Measurements from ENCODE around the gene ZSCAN26.
"Not testable (repeated sequence)": the region's sequence is repeated elsewhere in the genome, so short reads cannot be mapped to it uniquely, and the experiment has no call there.

Gene ZSCAN26

DNA sequence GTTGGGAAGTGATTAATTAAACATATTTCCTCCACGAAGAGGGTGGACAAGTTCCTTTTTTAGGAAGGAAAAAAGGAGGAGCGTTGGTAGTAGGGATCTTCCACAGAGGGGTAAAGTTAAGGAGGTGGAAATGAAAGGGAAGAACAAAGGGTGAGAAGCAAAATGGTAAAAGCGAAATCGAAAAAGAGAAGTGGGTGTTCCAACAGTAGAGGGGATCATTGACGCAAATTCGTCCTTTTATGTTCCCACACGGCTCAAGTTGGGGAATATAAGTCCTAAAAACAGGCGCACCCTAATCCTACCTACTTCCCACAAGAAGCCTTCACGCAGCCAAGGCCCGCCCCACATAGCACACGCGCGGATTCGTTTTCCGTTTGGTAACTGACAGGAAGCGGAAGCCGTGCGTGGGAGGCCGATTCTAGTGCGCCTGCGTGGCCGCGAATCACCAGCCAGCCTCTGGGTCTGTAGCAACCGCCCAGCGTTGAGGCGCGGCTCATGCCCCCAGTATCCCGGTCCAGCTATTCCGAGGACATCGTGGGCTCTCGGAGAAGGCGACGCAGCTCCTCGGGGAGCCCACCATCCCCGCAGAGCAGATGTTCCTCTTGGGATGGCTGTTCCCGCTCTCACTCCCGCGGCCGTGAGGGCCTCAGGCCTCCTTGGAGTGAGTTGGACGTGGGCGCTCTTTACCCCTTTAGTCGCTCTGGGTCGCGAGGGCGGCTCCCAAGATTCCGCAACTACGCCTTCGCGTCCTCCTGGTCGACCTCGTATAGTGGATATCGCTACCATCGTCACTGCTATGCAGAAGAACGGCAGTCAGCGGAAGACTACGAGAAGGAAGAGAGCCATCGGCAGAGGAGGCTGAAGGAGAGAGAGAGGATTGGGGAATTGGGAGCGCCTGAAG, 7.8 kb upstream of the ZSCAN26 start, which contains the start of gene NKAPL:
TSS of gene NKAPL (plus strand) at position 421 of the 901 bp plus-strand sequence. CDS start at position 496, 75 bp downstream.
- DNase-seq: peak; percentile 74

DNA sequence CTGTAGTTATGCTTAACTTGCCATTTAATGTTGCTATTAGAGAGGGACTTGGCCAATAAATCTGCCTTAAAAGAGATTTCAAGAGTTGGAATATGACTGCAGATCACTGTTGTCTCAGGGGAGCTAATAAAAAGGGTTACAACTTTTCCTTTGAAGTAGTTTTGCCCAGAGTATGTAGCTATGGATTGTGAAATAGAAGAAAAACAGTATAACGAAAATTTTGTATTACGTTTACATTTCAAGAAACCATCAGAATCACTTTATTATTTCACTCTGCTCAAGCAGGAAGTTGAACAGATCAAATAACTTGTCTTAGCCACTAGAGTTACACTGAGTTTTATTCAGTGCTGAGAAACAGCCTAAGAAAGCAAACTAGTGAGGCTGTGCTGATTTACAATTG, 3.0 kb upstream of the ZSCAN26 start:
- no peak for DNase-seq

DNA sequence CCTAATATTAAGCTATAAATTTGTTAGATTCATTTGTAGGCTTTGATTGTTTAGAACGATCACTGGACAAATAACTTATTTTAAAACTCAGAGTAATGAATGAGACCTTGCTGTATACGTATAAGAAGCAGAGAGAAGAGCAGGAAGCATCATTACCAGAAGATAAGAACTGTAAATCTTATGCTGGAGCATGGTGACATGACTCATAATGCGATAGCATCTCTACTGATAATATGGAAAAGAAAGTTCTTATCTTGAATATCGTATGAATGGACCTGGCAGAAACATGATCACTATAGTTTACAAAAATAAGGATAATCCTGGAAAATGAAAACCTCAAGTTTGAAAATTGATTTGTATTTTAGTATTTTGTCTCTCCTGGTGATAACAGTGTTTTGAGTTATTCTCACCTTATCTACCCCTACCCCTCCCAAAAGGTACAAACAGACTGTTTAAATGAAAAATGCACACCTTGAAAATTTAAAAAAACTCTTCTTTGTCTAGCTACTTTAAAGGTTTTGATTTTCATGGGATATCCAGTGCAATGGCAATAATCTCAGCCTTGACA, 2.0 kb upstream of the ZSCAN26 start:
- no peak for DNase-seq

DNA sequence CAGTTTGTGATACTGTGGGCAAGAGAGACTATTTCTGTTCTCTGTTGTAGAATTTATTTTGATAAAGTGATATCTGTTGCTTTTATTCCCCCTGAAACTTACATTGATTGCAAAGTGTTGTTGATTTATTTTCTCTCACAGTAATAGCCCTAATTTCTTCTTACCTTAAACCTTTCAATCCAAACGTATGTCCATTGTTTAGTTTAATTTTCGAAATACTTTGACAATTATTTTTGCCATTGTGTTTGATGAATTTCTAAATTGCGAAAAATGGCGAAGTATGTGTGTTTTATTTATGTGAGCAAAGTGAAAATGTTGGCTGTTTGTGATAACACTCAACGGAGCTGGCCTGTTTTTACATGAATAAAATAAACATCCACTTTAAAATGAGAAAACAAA, 381 bp upstream of the ZSCAN26 start:
- DNase-seq: no peak

DNA sequence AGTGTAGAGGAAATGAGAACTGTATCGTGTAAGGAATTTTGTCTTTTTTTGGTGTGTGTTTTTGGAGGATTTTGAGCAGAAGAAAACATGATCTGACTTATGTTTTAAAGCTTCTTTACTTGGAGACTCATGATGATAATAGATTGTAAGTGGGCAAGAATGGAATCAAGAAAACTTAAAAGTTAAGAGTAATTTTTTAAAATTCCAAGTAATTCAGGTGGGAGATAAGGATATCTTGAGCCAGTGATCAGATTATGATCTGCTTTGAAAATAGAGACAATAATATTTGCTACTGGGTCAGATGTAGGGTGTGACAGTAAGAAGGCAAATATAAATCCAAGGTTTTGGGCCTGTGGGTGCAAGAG, 734 bp downstream of the ZSCAN26 start:
- DNase-seq: no peak

DNA sequence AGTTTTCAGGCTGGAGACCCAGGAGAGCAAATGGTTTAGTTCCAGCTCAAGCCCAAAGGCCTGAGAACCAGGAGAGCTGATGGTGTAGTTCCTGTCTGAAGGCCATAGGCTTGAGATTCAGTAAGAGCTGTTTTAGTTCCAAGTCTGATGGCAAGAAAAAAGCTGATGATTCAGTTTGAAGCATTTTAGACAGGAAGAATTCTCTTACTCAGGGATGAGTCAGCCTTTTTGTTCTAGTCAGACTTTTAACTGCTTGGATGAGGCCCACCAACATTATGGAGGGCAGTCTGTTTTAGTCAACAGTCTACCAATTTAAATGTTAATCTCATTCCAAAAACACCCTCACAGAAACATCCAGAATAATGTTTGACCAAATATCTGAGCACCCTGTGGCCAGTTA, 2.5 kb downstream of the ZSCAN26 start:
- no peak for DNase-seq

DNA sequence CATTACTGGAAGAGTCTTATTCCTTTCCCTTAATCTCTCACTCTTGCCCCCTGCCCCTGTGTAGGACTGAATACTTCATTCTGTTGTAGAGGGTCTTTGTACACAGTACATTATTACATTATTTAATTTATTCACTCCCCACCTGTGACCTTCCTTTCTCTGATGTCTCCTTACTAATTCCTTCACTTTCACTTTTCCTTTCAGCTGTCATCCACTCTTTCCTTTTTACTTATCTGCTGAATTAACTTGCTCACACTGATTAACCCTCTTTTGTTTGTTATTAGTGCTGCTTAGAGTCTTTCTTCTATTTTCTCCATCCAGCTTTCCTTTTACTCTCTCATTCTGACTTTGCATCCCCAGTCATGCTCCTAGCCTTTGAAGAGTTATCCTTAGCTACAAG, 7.9 kb downstream of the ZSCAN26 start:
- no peak for DNase-seq

DNA sequence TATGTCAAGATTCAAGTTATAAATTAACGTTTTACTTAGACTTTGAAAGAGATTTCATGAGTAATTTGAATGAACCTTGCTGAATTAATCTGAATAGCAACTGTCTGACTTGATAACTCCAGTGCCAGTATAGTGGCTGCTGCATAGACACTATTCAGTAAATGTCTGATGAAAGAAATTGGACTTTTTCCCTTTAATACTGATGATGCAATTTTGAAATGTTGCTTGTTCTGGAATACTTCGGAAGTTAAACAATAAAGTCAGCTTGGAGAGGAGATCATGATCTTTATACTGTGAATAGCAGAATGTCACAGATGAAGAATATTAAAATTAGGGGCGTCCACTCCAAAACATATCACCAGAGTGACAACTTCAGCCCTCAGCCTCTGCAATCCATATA, 10.8 kb downstream of the ZSCAN26 start:
- DNase-seq: no peak

DNA sequence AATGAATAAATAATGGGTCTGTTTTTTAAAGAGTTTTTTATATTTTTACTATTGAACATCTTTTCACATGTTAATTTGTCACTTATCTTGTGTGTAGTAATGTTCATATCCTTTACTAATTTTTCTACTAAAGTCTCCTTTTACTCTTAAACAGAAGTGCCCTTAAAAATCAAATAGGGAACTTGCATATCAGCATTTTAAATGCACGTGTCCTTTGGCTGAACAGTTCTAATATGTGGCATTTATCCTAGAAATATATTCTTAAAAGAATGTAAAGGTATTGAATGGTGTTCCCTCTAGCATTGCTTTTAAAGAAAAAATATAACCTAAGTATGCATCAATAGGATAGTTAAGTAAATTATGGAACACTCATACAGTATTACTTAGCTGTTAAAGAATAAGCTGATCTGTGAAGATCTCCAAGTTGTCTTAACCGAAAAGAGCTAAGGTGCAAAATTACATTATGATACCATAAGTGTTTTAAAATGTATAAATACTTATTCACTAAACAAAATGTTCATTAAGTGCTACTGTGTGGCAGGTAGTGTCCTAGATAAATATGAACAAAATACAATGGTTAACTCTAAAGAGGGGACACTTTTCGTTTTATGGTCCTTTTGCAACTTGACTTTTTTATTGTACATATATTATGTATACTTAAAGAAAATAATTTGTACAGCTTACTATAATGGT, 13.8 kb downstream of the ZSCAN26 start:
- DNase-seq: no peak

DNA sequence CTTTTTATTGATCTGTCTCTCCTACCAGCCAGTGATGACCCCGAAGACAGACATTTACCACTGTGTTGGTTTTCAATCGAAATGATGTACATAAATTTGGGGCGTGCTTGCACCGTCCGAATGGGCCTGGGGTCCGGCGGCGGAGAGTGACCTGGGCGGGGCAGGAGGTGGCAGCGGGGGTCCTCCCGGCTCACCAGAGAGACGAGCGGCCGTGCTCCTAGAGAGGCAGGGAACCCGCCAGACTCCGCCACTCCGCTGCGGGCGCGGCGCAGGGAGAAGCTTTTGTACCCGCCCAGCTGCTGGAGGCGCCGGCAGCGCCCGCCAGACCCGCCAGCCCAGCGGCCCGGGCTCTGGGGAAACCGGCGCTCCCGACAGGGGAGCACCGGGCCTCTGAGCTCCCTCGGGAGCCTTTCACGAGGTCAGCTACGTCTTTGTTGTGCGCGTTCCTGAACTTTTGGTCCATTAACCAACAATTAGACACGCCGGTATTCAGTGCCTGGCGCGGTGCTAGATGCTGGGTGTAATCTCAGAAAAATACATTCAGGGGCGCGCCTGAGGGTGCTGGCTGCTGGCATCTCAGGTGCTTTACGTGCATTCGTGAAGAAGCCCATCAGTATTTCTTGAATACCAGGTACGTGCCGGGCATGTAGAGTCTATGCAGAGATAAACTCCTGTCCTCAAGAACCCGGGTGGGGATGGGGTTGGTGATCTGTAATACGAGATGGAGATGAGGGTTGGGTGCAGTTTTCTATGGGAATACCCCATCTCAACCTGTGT, 14.5 kb downstream of the ZSCAN26 start, which contains the start of gene PGBD1:
TSS of gene PGBD1 (plus strand) at position 285 of the 777 bp plus-strand sequence. CDS start 2,242 bp downstream, outside the sequence.
- DNase-seq: peak; percentile 89

DNA sequence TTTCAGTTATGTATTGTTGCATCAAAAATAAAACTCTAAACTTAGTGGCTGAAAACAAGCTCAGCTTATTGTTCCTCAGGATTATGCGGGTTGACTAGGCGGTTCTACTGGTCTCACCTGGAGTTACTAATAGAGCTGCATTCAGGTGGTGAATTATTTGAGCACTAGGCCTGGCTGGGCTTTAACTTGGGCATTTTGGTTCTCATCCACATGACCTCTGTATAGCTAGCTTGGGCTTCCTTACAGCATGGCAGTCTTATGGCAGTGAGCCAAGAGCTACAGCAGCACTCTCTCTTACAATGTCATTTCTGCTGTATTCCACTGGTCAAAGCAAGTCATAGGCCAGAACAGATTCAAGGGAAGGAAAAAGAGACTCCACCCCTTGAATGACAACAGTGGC, 16.0 kb downstream of the ZSCAN26 start:
- no peak for DNase-seq

DNA sequence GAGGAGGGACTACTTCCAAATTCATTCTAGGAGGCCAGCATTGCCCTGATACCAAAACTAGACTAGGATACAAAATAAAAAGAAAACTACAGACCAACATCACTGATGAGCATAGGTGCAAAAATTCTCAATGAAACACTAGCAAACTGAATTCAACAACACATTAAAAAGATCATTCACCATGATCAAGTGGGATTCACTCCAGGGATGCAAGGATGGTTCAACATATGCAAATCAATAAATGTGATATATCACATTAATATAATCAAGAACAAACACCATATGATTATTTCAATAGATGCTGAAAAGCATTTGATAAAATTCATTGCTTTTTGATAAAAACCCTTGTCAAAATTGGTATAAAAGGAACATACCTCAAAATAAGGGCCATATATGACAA, 24.6 kb downstream of the ZSCAN26 start:
- no peak for DNase-seq

DNA sequence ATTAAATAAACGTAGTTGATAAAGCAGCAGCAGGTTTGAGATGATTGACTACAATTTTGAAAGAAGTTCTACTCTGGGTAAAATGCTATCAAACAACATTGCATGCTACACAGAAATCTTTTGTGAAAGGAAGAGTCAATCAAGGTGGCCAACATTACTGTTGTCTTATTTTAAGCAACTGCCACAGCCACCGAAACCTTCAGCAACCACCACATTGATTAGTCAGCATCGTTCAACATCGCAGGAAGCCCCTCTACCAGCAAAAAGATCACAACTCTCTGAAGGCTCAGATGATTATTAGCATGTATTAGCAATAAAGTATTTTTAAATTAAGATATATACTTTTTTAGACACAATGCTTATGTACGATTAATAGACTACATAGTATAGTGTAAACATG, 28.4 kb downstream of the ZSCAN26 start:
- DNase-seq: no peak

DNA sequence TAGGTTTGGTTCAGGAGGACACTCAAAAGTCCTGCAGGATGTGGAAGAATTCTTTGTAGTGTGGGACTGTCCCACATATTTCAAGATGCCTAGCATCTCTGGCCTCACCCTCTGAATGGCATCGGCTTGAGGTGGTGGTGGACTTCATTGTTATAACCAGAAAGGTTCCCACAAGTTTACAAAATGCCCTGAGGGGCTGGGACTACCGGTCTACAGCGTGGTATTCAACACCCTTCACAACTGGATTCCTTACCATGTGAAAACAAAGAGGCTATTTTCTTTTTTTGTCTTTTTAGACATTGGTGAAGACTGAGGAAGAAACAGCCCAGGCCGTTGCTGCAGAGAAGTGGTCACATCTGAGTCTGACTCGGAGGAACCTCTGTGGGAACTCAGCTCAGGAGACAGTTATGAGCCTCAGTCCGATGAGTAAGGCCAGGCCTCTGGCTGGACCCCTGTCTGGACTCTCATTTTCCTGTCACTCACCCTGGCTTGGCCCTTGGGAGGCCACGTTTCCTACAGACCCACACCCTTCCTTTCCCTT, 29.6 kb downstream of the ZSCAN26 start:
- DNase-seq: no peak

DNA sequence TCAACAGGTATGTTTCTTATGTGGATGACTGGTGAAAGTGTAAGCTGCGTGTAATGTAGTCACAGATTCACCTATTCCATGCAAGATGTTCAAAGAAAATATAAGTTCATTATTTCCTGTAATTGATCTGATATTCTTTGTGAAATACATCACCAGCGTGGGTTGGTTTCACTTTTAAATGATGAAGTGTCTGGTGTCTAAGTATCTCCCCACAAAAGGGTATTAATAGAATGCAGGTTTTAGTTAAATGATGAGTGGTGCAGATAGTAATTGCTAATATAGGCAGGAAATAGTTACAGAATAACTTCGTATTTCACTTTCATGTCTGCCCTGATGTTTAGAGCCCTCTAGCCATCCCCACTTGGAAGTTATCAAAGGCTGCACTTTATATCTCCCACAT, 36.6 kb downstream of the ZSCAN26 start:
- DNase-seq: no peak

DNA sequence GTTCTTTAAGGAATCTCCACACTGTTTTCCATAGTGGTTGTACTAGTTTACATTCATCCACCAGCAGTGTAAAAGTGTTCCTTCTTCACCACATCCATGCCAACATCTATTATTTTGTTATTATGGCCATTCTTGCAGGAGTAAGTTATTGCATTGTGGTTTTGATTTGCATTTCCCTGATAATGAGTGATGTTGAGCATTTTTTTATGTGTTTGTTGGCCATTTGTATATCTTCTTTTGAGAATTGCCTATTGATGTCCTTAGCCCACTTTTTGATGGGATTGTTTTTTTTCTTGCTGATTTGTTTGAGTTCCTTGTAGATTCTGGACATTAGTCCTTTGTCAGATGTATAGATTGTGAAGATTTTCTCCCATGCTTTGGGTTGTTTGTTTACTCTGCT, 39.4 kb downstream of the ZSCAN26 start:
- not testable (repeated sequence) for DNase-seq

DNA sequence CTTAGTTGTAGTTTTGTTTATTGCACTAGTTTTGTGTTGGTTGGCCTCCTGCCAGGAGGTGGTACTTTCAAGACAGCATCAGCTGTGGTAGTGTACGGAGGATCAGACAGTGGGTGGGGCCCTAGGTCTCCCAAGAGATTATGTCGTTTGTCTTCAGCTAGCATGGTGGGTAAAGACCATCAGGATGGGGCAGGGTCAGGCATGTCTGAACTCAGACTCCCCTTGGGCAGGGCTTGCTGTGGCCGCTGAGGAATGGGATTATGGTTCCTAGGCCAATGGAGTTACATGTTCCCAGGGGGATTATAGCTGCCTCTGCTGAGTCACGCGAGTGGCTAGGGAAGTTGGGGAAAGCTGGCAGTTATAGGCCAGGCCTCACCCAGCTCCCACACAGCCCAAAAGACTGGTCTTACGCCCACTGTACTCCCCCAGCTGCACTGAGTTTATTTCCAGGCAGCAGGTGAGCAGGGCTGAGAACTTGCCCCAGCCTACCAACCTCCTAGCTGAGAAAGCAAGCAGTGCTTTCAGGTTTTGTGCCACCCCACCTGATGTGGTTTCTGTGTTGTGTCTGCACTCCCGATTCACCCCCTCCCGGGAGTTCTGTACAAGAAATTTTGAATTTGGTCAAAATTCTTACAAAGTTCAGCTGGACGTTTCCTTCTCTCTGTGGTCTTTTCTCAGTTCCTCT, 44.3 kb downstream of the ZSCAN26 start:
- DNase-seq: peak; percentile 11

DNA sequence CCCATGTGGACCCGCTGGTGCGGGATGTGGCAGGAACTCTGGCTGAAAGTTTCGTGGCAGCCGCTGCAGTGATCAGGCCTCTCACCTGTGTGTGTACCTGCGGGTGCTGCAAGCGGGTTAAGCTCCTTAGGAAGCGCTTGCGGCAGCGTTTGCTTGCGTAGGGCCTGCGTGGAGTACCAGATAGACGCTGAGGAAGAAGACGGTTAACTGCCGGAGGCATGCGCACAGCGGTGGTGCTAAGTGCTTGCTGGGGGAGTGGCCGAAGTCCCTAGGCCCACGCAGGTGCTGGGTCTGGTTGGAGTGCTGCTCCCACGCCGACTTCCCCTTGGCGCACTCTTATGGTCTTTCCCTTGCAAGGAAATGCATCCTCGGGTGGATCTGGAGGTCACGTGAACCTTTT, 46.0 kb downstream of the ZSCAN26 start:
- no peak for DNase-seq

DNA sequence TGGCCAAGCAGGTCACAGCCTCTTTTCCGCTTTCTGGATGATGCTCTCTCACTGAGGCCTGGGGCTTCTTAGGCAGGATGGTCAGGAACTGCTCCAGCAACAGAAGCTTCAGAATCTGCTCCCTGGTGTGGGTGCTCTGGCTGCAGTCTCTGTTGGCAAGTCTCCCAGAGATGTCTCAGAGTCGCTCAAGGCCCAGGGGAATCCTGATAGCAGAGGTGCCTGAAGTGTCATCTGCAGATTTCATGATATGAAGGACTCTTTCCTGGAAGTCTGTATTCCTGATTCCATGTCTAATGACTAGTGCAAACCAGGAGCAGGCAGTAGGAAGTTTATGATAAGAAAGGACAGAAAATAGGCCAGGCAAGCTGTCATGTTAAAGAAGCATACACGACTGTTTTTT, 48.7 kb downstream of the ZSCAN26 start:
- no peak for DNase-seq

DNA sequence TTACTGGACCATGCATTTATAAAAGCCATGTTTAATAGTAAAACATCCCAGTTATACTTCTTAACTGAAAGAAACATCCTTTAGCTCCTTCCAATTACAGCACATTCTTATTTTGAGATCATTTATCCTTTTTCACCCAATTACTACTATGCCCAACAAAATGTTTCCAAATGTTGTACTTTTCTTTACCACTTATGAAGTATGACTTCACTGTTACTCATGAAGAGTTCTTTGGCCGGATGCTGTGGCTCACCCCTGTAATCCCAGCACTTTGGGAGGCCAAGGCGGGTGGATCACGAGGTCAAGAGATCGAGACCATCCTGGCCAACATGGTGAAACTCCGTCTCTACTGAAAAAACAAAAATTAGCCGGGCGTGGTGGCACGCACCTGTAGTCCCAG, 50.9 kb downstream of the ZSCAN26 start:
- DNase-seq: not testable (repeated sequence)

DNA sequence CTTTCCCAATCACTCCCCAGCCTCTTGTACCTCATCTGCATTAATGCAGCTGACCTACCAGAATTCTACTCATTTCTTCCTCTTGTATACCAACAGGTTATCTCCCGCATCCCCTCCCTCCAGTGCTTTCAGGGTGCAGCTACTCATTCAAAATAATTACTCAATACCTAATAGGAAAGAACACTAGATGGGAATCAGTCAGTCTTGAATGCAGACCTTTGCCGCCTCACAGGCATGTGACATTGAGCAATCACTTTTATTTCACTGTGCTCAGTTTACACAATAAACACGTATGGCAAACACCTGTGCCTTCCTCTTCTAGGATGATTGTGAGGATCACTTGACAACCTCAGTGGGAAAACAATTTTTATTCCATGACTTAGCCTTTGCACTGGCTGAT, 55.7 kb downstream of the ZSCAN26 start:
- no peak for DNase-seq

DNA sequence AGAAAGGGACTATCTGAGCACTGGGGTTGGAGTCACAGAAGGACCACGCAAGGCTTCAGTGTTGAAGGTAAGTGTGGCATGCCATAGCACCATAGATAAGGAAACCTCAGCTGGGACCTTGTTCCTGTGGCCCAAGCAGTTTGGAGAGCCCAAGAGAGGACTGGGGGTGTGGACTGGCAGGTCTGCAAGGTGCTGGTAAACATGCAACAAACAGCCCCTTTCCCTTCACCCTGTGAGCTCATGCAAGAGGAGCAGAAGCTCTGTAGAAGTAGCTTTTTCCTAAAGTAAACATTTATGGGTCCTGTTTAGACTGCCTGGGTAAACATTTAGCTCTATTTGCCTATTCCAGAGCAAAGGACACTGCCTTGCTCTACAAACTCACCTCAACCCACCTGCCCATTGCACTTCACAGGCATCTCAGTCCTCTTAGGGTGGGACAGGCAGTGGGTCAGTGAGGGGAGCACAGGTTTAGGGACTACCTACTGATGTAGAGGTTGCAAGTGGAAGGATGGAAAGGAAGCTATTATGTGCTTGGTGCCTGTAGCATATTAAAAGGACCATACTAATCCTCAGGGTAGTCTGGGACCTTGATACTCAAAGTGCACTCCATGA, 57.0 kb downstream of the ZSCAN26 start:
- DNase-seq: no peak
